Measurements from ENCODE around the gene DNLZ.
A peak's percentile ranks its signal among the peaks of the same experiment; 100 is the strongest.
"Not testable (repeated sequence)": the region's sequence is repeated elsewhere in the genome, so short reads cannot be mapped to it uniquely, and the experiment has no call there.

The DNLZ gene

GRCh38 chr9:136363106-136363948 lies at the start of gene DNLZ:
TSS of gene DNLZ (minus strand) at chr9:136363744. CDS start at chr9:136363714, 30 bp downstream.
- DNase-seq (ENCODE audit: low spot score), result peak; percentile 94

- no peak for DNase-seq (ENCODE audit: low spot score)
These were observed 49.4 kb upstream of the DNLZ start for GRCh38 chr9:136412962-136413361.

- DNase-seq (ENCODE audit: low spot score), result no peak
These were observed 47.8 kb upstream of the DNLZ start for GRCh38 chr9:136411378-136411777.

GRCh38 chr9:136410500-136411287 lies 47.1 kb upstream of the DNLZ start, which contains the start of the genes ENTR1 and PMPCA:
TSS of gene ENTR1 (minus strand) at chr9:136410614. CDS start at chr9:136410397, 217 bp downstream.
TSS of gene PMPCA (plus strand) at chr9:136410658. CDS start at chr9:136410669, 11 bp downstream.
- peak; percentile 81 for DNase-seq (ENCODE audit: low spot score)

- peak; percentile 19 for DNase-seq (ENCODE audit: low spot score)
These were observed 46.3 kb upstream of the DNLZ start for GRCh38 chr9:136409557-136410455.

- no peak for DNase-seq (ENCODE audit: low spot score)
These were observed 44.4 kb upstream of the DNLZ start for GRCh38 chr9:136407911-136408310.

- not testable (repeated sequence) for DNase-seq (ENCODE audit: low spot score)
These were observed 43.5 kb upstream of the DNLZ start for GRCh38 chr9:136407061-136407460.

GRCh38 chr9:136405904-136406303 lies 42.4 kb upstream of the DNLZ start:
- DNase-seq (ENCODE audit: low spot score), result not testable (repeated sequence)

- DNase-seq (ENCODE audit: low spot score), result no peak
These were observed 41.9 kb upstream of the DNLZ start for GRCh38 chr9:136405481-136405880.

GRCh38 chr9:136404801-136405136 lies 41.2 kb upstream of the DNLZ start:
- no peak for DNase-seq (ENCODE audit: low spot score)

- no peak for DNase-seq (ENCODE audit: low spot score)
These were observed 40.6 kb upstream of the DNLZ start for GRCh38 chr9:136403915-136404800.

- no peak for DNase-seq (ENCODE audit: low spot score)
These were observed 40.0 kb upstream of the DNLZ start for GRCh38 chr9:136403538-136403914.

- DNase-seq (ENCODE audit: low spot score), result no peak
These were observed 38.5 kb upstream of the DNLZ start for GRCh38 chr9:136402067-136402466.

GRCh38 chr9:136401173-136401922 lies 37.8 kb upstream of the DNLZ start:
- DNase-seq (ENCODE audit: low spot score), result no peak

- DNase-seq (ENCODE audit: low spot score), result peak; percentile 72
These were observed 36.7 kb upstream of the DNLZ start, which contains the start of gene SNAPC4 for GRCh38 chr9:136400038-136400834. TSS of gene SNAPC4 (minus strand) at chr9:136400170. CDS start at chr9:136398428, 1,742 bp downstream.

- no peak for DNase-seq (ENCODE audit: low spot score)
These were observed 35.9 kb upstream of the DNLZ start for GRCh38 chr9:136399176-136400037.

GRCh38 chr9:136398286-136398685 lies 34.7 kb upstream of the DNLZ start:
- DNase-seq (ENCODE audit: low spot score), result no peak

- no peak for DNase-seq (ENCODE audit: low spot score)
These were observed 34.1 kb upstream of the DNLZ start for GRCh38 chr9:136397643-136398042.

Data from pons (tissue), 1 donor.